ENCODE results near the gene NAA30. TPM values are rescaled to one million over a fixed set of nuclear protein-coding genes. Genes with fewer than 3 reads are reported as not detected.

Gene NAA30
- total RNA-seq, 1 experiment from 2014 or later: 16.0 TPM

DNA sequence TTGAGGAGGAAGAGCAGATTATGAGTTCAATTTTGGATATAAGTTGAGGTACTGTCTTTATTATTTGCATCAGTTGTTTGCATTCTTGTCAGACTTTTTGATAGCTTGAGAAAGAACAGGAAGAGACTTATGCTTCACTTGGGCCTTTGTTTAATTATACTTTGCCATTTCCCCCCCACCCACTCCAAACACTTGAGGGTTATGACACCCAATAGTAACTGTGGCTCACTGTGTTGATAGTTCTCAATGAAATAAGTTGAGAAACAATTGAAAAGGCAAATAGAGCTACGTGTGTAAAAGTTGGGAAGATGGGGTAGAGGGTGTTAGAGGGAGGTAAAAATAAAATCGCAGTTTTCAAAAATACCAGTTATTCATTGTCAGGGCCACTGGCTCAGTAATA lies 17.7 kb downstream of the NAA30 start:
- intact Hi-C loops (cut with micrococcal nuclease; ENCODE audit: unreplicated experiment): no loop called here
- TF ChIP-seq, protein P1, sequence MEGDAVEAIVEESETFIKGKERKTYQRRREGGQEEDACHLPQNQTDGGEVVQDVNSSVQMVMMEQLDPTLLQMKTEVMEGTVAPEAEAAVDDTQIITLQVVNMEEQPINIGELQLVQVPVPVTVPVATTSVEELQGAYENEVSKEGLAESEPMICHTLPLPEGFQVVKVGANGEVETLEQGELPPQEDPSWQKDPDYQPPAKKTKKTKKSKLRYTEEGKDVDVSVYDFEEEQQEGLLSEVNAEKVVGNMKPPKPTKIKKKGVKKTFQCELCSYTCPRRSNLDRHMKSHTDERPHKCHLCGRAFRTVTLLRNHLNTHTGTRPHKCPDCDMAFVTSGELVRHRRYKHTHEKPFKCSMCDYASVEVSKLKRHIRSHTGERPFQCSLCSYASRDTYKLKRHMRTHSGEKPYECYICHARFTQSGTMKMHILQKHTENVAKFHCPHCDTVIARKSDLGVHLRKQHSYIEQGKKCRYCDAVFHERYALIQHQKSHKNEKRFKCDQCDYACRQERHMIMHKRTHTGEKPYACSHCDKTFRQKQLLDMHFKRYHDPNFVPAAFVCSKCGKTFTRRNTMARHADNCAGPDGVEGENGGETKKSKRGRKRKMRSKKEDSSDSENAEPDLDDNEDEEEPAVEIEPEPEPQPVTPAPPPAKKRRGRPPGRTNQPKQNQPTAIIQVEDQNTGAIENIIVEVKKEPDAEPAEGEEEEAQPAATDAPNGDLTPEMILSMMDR (IDR thresholded peaks at IDR 0.05; ENCODE audit: unreplicated experiment): no peak
- no TSS peak for BruUV-seq (replicated peaks)
- H3K27me3 Mint-ChIP-seq (ENCODE audit: unreplicated experiment): no peaks in the 10 kb centered on the region
- no peak overlapping the region for H3K4me3 Mint-ChIP-seq (ENCODE audit: low read depth, unreplicated experiment)
- no peaks in the 10 kb centered on the region for H3K9me3 Mint-ChIP-seq (ENCODE audit: low read depth, unreplicated experiment)
- H3K27ac Mint-ChIP-seq (ENCODE audit: unreplicated experiment): no peak overlapping the region
- H3K36me3 Mint-ChIP-seq (ENCODE audit: insufficient read depth, unreplicated experiment): peaks cover 6% of the 10 kb centered on the region
- CTCF ChIA-PET: no interaction called here
- DNase-seq: no peak
- no peaks in the 10 kb centered on the region for H3K4me1 Mint-ChIP-seq (ENCODE audit: low read depth, unreplicated experiment)

DNA sequence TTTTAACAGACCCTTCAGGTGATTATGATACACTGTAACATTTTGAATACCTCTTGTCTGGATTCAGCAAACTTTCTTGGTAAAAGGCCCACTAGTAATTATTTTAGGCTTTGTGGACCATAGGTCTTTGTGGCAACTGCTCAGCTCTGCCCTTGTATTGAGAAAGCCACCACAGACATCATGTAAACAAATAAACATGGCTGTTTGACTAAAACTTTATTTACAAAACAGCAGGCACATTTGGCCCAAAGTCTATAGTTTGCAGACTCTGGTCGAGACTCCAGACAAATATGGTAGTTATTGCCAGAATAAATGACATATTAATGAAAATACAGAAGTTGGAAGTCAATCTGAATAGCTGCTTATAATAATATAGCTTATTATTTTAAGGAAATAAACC lies 18.2 kb downstream of the NAA30 start:
- Mint-ChIP-seq H3K36me3 (ENCODE audit: insufficient read depth, unreplicated experiment) (peaks cover 6% of the 10 kb centered on the region), H3K27ac (ENCODE audit: unreplicated experiment) (no peak overlapping the region), H3K27me3 (ENCODE audit: unreplicated experiment) (no peaks in the 10 kb centered on the region), H3K9me3 (ENCODE audit: low read depth, unreplicated experiment) (no peaks in the 10 kb centered on the region), H3K4me3 (ENCODE audit: low read depth, unreplicated experiment) (no peak overlapping the region), H3K4me1 (ENCODE audit: low read depth, unreplicated experiment) (no peaks in the 10 kb centered on the region)
- intact Hi-C loops (cut with micrococcal nuclease; ENCODE audit: unreplicated experiment): no loop called here
- CTCF ChIA-PET: no interaction called here
- no TSS peak for BruUV-seq (replicated peaks)
- DNase-seq: no peak
- TF ChIP-seq, protein P1 (IDR thresholded peaks at IDR 0.05; ENCODE audit: unreplicated experiment): no peak

DNA sequence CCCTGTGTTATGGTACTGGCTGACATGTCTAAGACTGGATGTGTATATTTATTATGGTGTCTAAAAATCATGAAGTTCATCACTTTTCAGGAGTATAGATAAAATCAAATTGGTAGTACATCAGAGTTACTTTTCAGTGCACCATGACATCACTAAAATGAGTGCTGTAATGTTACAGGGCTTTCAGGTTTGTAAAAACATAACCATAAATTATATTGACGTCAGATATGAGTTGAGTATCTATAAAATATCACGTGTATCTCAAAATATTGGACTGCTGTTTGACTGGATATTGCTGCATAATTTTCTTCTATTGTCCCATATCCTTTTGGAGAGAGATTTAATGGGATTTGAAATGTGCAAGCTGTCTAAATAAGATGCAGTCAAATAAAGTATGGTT lies 22.0 kb downstream of the NAA30 start:
- CTCF ChIA-PET: no interaction called here
- H3K4me1 Mint-ChIP-seq (ENCODE audit: low read depth, unreplicated experiment): no peaks in the 10 kb centered on the region
- H3K36me3 Mint-ChIP-seq (ENCODE audit: insufficient read depth, unreplicated experiment): peaks cover 6% of the 10 kb centered on the region
- intact Hi-C loops (cut with micrococcal nuclease; ENCODE audit: unreplicated experiment): no loop called here
- TF ChIP-seq, protein P1 (IDR thresholded peaks at IDR 0.05; ENCODE audit: unreplicated experiment): no peak
- no peak overlapping the region for H3K27ac Mint-ChIP-seq (ENCODE audit: unreplicated experiment)
- no peaks in the 10 kb centered on the region for H3K9me3 Mint-ChIP-seq (ENCODE audit: low read depth, unreplicated experiment)
- no peaks in the 10 kb centered on the region for H3K27me3 Mint-ChIP-seq (ENCODE audit: unreplicated experiment)
- no peak overlapping the region for H3K4me3 Mint-ChIP-seq (ENCODE audit: low read depth, unreplicated experiment)
- BruUV-seq (replicated peaks): no TSS peak
- DNase-seq: no peak

DNA sequence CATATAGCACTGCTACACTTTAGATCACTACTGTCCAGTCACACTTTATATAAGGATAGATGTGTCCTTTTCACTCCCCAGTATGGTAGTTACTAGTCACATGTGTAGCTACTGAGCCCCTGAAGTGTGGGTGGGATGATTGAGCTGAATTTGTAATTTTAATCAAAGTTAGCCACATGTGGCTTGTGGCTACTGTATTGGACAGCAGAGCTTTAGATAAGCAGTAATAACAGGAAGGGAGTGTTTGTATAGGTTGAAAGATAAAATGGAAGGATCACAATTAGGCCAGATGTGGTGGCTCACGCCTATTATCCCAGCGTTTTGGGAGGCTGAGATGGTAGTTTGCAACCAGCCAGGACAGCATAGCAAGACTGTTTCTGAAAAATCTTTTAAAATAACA lies 23.5 kb downstream of the NAA30 start:
- H3K9me3 Mint-ChIP-seq (ENCODE audit: low read depth, unreplicated experiment): no peaks in the 10 kb centered on the region
- H3K4me3 Mint-ChIP-seq (ENCODE audit: low read depth, unreplicated experiment): no peak overlapping the region
- H3K27me3 Mint-ChIP-seq (ENCODE audit: unreplicated experiment): no peaks in the 10 kb centered on the region
- H3K36me3 Mint-ChIP-seq (ENCODE audit: insufficient read depth, unreplicated experiment): peaks cover 6% of the 10 kb centered on the region
- H3K27ac Mint-ChIP-seq (ENCODE audit: unreplicated experiment): no peak overlapping the region
- no peak for DNase-seq
- no peaks in the 10 kb centered on the region for H3K4me1 Mint-ChIP-seq (ENCODE audit: low read depth, unreplicated experiment)
- no TSS peak for BruUV-seq (replicated peaks)
- TF ChIP-seq, protein P1 (IDR thresholded peaks at IDR 0.05; ENCODE audit: unreplicated experiment): no peak
- CTCF ChIA-PET: no interaction called here
- intact Hi-C loops (cut with micrococcal nuclease; ENCODE audit: unreplicated experiment): no loop called here

DNA sequence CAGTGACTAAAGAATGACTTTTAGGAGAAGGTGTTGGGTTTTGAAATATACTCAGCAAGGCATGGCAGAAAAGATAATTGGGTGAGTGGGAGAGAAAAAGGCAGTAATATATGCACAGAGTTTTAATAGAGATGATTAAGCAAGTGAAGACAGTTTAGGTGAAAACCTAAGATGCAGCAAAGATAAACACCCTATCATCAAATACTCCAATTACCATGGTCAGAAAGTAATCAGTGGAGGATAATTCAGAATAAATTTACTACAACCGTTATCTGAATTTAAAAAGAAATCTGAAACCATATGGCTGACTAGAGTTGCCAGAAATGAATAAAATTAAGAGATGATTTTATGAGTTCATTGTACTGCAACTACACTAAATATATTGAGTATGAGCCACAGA lies 26.8 kb downstream of the NAA30 start:
- H3K27me3 Mint-ChIP-seq (ENCODE audit: unreplicated experiment): no peaks in the 10 kb centered on the region
- H3K4me1 Mint-ChIP-seq (ENCODE audit: low read depth, unreplicated experiment): no peaks in the 10 kb centered on the region
- no peak overlapping the region for H3K27ac Mint-ChIP-seq (ENCODE audit: unreplicated experiment)
- no TSS peak for BruUV-seq (replicated peaks)
- intact Hi-C loops (cut with micrococcal nuclease; ENCODE audit: unreplicated experiment): no loop called here
- CTCF ChIA-PET: no interaction called here
- no peaks in the 10 kb centered on the region for H3K36me3 Mint-ChIP-seq (ENCODE audit: insufficient read depth, unreplicated experiment)
- no peaks in the 10 kb centered on the region for H3K9me3 Mint-ChIP-seq (ENCODE audit: low read depth, unreplicated experiment)
- TF ChIP-seq, protein P1 (IDR thresholded peaks at IDR 0.05; ENCODE audit: unreplicated experiment): no peak
- H3K4me3 Mint-ChIP-seq (ENCODE audit: low read depth, unreplicated experiment): no peak overlapping the region
- no peak for DNase-seq
